Activated CD4-positive, alpha-beta T cell treated with anti-CD3 and anti-CD28 coated beads, Interleukin-2, Interleukin-4, amounts not matched to agents 100 ng/mL and 50 ng/mL, durations not matched to agents 16 hours and 8 hours (primary cell): ENCODE data around the gene PDE4C.

Experiments
- DNase-seq: peaks from one replicate; pipeline ENCODE4 v3.0.0-alpha.2; 2020; ENCODE audit warnings: low spot score

The PDE4C gene

GRCh38 chr19:18225702-18226468 lies at the start of gene PDE4C:
Gene PDE4C, minus strand, starts transcription at chr19:18226438. Its CDS starts 23 bp downstream, at chr19:18226415.
- no peak for DNase-seq

GRCh38 chr19:18274781-18275356 lies 48.6 kb upstream of the PDE4C start:
- DNase-seq, result no peak

GRCh38 chr19:18274219-18274780 lies 48.1 kb upstream of the PDE4C start, which contains the start of gene IQCN:
Gene IQCN, minus strand, starts transcription at chr19:18274452. Its CDS starts 4,974 bp downstream, at chr19:18269478.
- DNase-seq, result peak; percentile 11

GRCh38 chr19:18273561-18274218 lies 47.5 kb upstream of the PDE4C start:
- no peak for DNase-seq

GRCh38 chr19:18271433-18271841 lies 45.2 kb upstream of the PDE4C start:
- DNase-seq, result no peak

- no peak for DNase-seq
Measured at GRCh38 chr19:18270326-18270725, 44.1 kb upstream of the PDE4C start.

GRCh38 chr19:18269070-18269723 lies 43.0 kb upstream of the PDE4C start:
- DNase-seq, result no peak

GRCh38 chr19:18266771-18267686 lies 40.8 kb upstream of the PDE4C start:
- no peak for DNase-seq

- DNase-seq, result no peak
Measured at GRCh38 chr19:18265582-18265981, 39.3 kb upstream of the PDE4C start.

- DNase-seq, result no peak
Measured at GRCh38 chr19:18264971-18265540, 38.8 kb upstream of the PDE4C start.

GRCh38 chr19:18264137-18264854 lies 38.1 kb upstream of the PDE4C start:
- DNase-seq, result no peak

- no peak for DNase-seq
Measured at GRCh38 chr19:18263324-18264136, 37.3 kb upstream of the PDE4C start.

GRCh38 chr19:18262917-18263316 lies 36.7 kb upstream of the PDE4C start:
- DNase-seq, result no peak

- DNase-seq, result no peak
Measured at GRCh38 chr19:18262144-18262543, 35.9 kb upstream of the PDE4C start.

- DNase-seq, result no peak
Measured at GRCh38 chr19:18261474-18261873, 35.2 kb upstream of the PDE4C start.

GRCh38 chr19:18259893-18260292 lies 33.7 kb upstream of the PDE4C start:
- no peak for DNase-seq

- no peak for DNase-seq
Measured at GRCh38 chr19:18257503-18258470, 31.5 kb upstream of the PDE4C start.
